Tracheal epithelial cell (primary cell): ENCODE results near the gene PRRG4. TPM values are rescaled to one million over a fixed set of nuclear protein-coding genes. Genes with fewer than 3 reads are reported as not detected.

ENCODE experiments used
- total RNA-seq: library from RNA; depleted of rRNA; stranded (reverse); fragments of >200 nt; gene quantifications from 2 replicates; pipeline ENCODE4 v1.2.1, GENCODE V29; 2014

Gene PRRG4
- 7.2 and 9.8 TPM in 2 replicates for total RNA-seq

DNA sequence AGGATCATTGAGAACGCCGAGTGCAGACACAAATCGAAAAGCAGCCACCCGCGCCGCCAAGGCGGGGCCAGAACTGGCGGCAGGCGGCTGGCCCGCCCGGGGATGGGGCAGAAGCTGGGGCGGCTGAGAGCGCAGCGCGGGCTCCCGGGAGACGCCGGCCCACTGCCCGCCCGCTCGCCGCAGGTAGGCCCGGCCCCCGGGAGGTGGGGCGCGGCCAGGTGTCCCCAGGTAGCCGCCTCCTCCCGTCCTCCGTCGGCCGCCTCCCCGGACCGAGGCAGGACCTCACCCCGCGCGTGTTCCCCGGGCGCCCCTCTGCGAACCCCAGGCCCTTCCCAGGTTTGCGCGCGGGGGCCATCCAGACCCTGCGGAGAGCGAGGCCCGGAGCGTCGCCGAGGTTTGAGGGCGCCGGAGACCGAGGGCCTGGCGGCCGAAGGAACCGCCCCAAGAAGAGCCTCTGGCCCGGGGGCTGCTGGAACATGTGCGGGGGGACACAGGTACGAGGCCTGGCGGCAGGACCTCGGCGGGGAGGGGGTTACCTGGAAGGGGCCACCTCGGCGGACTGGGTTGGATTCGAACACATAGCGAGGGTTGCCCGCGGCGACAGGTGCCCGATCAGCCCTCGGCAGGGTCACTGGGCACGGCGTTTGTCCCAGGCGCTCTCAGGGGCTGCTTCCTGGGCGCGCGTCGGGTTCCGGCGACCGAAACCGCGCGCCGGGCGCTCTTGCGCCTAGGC is at the start of gene PRRG4:
TSS of gene PRRG4 (plus strand) at position 248 of the 733 bp plus-strand sequence. CDS start 603 bp downstream, outside the sequence.

DNA sequence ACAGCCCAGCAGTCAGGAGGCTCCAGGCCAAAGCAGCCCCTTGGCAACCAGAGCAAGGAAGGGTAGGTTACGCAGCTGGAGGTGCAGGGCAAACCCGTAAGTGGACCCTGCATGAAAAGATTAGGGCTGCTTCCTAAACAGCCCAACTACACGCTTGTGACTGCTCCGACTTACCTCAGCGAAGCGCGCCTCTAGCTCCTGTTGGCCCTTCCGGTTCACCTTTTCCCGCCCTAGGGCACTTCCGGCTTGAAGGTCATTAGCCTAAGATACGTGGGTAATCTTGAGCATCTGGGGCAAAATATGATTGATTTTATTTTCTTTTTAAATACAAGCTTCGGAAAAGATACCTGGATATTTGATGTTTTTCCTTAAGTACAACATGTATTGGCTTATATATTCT is 35.3 kb upstream of the PRRG4 start, which contains the start of gene CCDC73:
TSS of gene CCDC73 (minus strand) at position 224 of the 400 bp plus-strand sequence. CDS start 34,419 bp downstream, outside the sequence.

DNA sequence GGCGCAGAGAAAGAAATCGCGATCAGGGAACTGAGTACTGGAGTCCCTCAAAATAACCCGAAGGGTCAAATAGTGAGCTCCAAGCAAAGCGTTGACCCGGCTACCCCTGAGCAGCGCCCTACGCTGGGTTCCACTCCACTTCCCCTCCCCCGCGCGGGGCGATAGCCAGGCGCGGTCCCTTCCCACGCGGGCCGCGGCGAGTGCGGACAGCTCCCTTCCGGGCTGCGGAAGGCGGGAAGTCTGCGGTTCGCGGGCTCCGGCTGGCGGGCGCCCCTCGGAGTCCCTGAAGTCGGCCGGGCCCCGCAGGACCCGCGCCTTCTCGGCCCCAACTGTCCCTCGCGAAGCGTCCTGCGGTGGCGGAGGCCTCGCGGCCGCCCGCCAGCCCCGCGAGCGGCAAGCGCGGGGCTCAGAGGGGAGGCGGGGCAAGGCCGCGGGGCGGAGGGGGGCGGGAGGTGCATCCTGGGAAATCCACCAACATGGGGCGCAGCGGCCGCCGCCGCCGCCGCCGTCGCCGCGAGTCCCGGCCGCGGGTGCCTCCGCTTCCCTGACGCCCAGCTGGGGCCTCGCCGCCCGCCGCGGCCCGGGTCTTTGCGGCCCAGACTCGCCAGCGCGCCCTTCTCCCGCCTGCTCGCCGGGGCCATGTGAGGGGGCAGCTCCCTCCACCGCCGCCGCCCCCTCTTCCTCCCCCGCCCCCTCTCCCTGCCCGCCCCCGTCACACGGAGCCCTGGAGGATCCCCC is 62.8 kb downstream of the PRRG4 start, which contains the start of gene QSER1:
TSS of gene QSER1 (plus strand) at position 457 of the 738 bp plus-strand sequence. CDS start 315 bp downstream, outside the sequence.

Other genes starting within 250 kb of the PRRG4 start
- gene EIF3M, start 246.1 kb upstream of the PRRG4 start, total RNA-seq: 624 and 753 TPM in 2 replicates
- under 0.01 TPM in 1 of 2 replicates, not detected in the other for gene CCDC73, start 35.3 kb upstream of the PRRG4 start, total RNA-seq
- gene QSER1, start 62.9 kb downstream of the PRRG4 start, total RNA-seq: 13.7 and 17.5 TPM in 2 replicates
- 1.4 and 1.7 TPM in 2 replicates for gene DEPDC7, start 186.0 kb downstream of the PRRG4 start, total RNA-seq
- gene TCP11L1, start 209.6 kb downstream of the PRRG4 start, total RNA-seq: 12.8 and 13.6 TPM in 2 replicates